Renal pelvis (tissue), 4 donors: Measurements from ENCODE around the gene CTPS2. TPM values are rescaled to one million over a fixed set of nuclear protein-coding genes. Genes with fewer than 3 reads are reported as not detected.
"Not testable (repeated sequence)": the region's sequence is repeated elsewhere in the genome, so short reads cannot be mapped to it uniquely, and the experiment has no call there.

Source experiments
- DNase-seq: peaks from one replicate; pipeline ENCODE4 v3.0.0-alpha.2; 2013
- polyA plus RNA-seq, 3 donors: library from polyadenylated mRNA; unstranded; fragments of 120-200 nt; gene quantifications; one replicate each; pipeline ENCODE4 v1.2.1, GENCODE V29; 2013; ENCODE audit not compliant: insufficient read length in 3 of 3

The CTPS2 gene
- polyA plus RNA-seq, 3 donors = 34.0 to 44.5 (median 42.3) TPM

DNA sequence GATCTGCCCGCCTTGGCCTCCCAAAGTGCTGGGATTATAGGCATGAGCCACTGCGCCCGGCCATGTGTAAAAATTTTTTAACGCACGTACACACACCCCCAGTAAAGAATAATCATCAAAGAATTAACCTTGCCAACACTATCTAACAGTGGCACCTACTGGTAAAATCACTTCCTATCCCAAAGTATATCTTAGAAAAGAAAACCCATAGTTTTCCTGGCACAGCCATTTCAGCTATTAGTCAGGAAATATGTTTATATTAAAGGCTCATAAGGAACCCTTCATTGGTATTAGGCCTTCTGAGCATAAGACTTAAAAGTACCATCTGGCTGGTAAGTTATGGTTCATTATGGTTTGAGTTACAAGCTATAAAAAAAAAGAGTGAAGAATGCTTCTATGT, 48.4 kb downstream of the CTPS2 start:
- no peak for DNase-seq

DNA sequence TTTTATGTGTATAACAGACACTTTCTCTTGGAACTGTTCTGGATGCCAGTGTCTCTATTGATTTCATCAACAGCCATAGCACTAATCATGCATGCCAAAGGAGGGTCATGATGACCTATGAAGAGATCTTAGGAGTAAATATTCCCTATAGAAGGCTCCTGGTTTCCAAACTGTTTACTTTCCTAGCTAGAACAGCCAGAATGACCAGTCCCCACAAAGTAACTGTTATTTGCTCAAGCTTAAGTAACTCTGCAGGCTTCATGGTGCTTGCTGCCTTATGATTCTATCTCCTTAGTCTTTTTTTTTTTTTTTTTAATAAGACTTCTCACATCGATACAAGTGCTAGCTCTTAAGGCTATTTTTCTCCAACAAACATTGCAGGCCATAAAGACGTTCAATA, 50.1 kb downstream of the CTPS2 start:
- DNase-seq = no peak

DNA sequence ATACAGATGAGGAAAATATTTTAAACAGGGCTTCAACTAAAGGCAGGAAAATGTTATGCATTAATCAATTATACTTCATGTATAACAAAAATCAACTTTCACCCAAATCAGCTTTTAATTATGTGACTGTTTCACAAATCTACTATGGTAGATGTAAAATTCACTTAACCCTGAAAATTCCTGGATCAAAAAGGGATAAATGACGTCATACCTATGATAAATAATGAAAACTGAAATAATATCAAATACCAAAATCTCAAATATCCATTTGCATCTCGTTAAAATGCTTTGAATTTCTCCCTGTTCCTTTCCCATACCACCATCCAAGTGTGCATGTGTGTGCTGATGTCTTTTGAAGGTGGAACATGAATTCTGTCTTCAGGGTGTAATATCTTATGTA, 51.0 kb downstream of the CTPS2 start:
- no peak for DNase-seq

DNA sequence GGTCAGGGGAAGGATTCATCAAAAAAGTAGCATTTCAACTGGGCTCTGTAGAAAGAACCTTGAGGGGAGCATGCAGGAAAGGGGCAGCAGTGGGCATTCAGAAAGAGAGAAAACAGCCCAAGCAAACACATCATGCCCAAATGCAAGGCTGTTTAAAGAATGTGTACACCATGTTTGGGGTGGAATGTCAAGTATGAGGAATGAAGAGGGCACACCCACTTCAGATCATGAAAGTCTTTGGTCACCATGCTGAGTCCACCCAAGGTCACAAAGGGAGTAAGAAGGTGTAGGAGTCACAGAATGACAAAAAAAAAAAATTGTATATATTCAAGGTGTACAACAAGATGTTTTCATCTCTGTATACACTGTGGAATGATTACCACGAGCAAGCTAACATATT, 53.1 kb downstream of the CTPS2 start:
- no peak for DNase-seq

DNA sequence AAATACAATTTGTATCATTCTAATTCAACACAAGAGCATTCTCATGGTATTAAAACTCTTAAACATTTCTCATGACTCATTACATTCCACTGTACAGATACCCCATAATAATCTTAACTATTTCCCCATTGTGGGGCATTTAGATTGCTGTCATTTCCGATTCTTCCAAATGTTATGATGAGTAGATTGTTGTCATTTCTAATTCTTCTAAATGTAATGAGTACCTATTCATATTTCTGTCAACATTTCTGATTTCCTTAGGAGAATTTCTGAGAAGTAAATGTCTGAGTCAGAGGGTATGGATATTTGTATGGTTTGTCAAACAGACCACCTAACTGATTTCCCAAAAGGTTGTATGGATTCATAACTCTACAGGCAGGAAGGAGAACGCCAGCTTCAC, 54.2 kb downstream of the CTPS2 start:
- no peak for DNase-seq

DNA sequence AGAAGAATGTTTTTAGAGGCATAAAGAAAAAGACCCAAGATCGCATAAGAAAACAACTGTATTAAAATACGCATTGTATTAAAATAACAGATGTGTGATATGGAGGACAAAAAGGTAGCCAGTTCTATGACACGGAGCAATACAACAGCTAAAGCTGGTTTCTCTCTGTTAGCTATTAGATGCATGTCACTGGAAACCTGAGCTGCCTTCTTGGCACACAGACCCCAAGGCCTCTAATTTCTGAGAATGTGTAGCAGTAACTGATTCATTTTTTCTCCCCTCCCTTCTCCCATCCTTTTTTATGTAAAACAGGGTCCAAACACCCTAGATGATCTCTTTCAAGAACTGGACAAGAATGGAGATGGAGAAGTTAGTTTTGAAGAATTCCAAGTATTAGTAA, 58.4 kb downstream of the CTPS2 start:
- no peak for DNase-seq

DNA sequence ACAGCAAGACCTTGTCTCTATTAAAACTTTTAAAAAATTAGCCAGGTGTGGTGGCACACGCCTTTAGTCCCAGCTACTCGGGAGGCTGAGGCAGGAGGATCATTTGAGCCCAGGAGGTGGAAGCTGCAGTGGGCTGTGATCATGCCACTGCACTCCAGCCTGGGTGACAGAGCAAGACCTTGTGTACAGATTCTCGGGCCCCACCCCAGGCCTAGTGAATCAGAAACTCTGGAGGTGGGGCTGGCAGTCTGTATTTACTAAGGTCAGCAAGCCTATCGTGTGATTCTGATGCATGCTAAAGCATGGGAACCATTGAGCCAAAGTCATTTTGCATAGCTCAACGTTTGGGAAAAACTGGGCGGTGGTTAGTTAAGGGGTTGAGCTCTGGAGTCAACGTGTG, 59.0 kb downstream of the CTPS2 start:
- no peak for DNase-seq

DNA sequence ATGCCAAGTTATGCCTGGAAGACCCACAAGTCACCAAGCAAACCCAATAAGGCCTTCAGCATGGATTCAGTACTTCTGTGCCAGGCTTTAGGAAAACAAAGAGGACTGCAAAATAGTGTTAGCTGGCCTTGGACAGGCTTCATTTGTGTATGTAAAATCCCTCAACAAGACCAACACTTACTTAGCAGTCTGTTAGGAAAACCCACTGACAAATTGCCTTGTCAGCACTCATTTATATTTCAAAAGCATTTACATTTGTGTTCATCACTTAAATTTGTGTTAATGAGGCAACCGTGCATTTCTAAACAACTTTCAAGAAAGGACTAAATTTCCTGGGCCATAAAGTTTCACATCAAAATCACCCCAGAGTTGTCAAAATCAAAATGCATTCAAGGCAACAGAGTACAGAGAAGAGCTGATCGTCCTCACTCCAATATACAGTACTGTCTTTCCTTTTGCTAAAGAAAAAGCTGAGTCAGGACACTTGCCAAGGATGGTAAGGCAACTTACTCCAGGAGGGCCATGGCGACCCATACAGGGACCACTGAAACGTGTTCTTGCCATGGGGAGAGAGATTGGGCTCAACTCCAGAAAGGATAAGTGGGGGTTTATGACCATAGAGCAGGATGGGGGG, 61.0 kb downstream of the CTPS2 start:
- no peak for DNase-seq

DNA sequence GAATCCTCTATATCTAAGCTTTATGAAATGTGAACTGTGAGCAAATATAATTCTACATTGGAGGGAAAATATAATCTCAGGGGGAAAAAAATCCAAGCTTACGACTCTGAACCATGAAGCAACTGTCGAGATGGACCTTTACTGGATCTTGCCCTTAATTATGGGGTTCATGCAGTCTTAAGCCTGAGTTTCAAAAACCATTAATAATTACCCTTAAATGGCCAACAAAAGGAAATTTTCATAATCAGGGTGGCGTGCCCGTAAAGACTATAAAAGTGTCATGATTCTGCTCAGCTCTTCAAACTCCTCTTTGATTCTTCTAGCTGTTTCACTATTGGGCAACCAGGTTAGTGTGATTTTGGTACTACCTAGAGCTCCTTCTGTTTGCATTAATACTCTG, 62.6 kb downstream of the CTPS2 start, which contains the start of gene S100G:
TSS of gene S100G (plus strand) at position 301 of the 400 bp plus-strand sequence. CDS start 849 bp downstream, outside the sequence.
- no peak for DNase-seq

DNA sequence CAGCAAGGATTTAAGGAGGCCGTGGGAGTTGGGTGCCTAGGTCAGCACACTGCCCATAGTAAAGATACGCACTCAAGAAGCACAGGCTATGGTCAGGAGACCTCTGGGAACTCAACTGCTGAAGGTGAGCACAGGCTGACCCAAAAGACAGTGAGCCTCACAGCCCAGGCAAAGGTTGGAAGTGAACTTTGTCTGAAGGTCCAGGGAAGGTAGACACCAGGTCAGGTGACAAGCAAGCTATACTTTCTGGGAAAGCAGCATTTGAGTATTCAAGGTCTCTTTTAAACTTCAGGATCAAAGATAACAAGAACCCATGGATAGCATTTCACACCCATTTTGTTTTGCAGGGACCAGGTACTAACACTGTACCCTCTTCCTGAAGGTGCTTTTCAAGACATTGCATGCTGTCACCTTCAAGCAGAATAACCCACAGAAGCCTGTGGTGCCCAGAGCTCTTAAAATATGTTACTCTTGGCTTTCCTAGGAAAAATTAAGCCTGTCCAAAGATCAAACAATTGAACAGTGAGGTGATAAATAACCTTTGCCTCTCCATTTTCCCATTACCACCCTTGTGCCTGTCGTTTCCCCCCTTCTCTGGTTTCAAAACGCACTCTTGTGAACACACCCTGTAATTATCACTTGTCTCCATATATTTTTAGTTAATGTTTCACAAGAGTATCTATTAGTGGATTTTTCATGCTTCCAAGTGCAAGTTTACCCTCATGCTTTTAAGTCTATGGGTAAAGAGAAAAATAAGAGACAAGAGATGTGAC, 65.9 kb downstream of the CTPS2 start:
- DNase-seq = no peak

DNA sequence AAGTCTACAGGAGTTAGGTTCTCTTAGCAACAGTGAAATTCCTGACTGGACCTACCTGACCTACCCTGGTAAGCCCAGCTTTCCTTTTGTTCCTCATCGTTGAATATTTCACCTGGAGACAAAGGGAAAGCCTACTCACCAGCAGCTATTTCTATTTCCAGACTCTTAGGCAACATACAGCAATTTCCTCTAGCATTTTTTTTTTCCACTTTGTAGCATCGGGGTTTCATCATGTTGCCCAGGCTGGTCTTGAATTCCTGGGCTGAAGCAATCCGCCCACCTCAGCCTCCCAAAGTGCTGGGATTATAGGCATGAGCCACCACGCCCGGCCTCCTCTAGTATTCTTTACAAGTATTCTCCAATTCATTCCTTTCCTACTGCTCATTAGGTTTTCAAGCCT, 69.3 kb downstream of the CTPS2 start:
- no peak for DNase-seq

DNA sequence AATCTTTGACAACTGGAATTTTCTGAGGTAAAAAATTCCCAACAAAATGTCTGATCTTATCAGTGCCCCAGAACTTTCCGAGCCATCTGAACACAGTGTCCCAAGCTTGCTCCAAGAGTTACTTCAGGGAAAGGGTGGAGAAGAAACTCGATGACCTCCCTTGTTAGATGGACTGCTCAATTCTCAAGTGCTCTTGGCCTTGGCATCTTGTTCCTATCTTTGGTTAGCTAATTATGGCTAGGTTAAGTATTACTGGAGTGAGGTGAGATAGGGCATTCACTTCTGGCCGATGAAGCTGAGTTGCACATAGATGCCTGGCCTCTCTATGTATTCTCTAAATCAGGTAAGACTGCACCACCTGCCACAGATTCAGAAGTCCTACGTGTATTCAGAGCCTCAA, 71.6 kb downstream of the CTPS2 start:
- no peak for DNase-seq

DNA sequence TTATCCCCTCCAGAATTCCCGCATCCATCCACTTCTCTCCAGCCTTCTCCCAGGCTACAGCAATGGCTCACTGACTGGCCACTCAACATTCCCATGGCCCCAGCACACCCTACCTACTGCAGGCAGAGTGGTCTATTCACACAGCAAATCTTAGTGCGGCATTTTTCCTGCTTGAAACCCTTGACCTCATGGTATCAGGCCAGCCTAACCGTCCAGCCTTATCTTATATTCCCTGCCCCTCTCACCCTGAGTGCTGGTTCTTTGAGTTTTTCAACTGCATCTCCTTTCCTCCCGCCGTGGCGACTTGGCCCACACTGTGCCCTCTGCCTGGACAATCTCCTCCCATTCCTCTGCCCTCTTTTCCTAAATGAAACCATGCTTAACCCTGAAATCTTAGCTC, 72.5 kb downstream of the CTPS2 start:
- DNase-seq = no peak

DNA sequence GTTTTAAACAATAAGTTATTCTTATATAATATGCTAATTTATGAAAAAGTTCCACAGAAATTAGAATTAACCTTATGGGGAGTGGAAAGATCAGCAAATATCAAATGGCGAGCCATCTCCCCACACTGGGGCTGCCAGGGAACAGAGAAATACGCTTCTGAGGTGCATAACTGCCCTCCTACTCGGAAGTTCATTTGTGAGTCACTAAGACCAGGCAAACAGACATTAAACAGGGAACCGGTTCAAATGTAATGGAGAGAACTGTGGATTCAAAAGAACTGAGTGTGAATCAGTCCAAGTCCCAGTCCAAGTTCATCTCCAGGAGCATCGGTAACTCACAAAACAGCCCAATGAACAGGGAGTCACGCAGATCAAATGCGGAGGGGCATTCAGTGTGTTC, 73.9 kb downstream of the CTPS2 start:
- DNase-seq = no peak

DNA sequence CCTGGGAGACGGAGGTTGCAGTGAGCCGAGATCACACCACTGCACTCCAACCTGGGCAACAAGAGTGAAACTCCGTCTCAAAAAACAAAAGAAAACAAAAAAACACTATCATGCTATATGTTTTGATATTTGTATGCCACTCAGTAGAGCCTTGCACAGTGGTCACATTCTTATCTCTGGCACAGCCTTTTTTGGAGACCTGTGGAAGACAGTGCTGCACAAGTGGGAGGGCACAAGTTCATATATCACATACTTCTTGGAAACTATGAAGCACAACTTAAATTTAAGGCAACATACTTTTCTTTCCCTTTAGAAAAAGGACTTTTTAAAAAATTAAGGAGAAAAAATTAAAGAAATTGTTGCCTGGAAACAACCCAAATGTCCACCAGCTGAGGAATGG, 76.9 kb downstream of the CTPS2 start:
- no peak for DNase-seq

DNA sequence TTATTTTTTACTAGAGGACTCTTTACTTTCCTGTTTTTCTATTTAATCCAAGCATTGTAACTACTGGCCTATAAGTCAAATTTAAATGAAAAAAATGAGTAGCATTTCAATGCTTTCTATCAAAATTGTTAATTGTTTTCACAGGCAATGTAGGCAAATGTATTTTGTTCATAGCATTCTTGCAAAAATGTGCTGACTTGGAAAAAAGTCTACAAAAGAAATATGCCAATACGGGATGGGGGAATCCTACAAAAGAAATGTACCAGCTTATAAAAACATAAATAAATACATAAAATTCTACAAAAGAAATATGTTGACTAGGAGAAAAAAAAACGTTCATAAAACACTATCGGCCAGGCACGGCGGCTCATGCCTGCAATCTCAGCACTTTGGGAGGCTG, 77.4 kb downstream of the CTPS2 start:
- DNase-seq = no peak

DNA sequence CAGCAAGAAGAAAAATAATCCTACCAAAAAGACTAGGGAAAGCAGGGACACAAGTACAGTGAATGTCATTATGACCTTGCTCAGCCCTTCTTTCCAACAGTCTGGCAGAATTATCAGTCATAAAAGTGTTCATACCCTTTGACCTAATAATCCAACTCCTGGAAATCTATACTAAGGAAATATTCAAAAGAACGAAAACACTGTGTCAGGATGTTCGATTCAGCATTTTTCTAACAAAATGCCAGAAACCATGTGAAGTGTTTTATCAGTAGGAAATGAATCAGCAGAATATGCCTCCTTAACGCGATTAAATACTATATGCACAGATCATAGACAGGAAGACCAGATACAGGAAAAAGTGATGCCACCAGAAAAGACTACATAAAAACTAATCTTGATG, 78.7 kb downstream of the CTPS2 start:
- no peak for DNase-seq

DNA sequence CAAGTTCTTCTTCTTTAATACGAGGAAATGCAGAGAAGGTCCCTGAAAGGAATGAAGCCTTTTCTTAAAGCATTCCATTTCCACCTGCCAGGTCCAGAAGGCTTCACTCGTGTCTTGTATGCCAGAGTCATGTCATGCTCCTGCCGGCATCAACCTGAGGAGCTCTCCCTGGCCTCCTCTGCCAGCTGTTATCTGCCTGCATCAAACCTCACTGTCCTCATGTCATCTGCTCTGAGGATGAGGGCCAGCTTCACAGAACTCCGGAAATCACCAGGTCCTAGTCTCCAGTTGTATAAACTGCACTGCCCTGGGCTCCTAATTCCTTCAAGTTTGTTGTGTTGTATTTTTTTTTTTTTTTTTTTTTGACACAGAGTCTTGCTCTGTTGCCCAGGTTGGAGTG, 82.6 kb downstream of the CTPS2 start:
- no peak for DNase-seq

DNA sequence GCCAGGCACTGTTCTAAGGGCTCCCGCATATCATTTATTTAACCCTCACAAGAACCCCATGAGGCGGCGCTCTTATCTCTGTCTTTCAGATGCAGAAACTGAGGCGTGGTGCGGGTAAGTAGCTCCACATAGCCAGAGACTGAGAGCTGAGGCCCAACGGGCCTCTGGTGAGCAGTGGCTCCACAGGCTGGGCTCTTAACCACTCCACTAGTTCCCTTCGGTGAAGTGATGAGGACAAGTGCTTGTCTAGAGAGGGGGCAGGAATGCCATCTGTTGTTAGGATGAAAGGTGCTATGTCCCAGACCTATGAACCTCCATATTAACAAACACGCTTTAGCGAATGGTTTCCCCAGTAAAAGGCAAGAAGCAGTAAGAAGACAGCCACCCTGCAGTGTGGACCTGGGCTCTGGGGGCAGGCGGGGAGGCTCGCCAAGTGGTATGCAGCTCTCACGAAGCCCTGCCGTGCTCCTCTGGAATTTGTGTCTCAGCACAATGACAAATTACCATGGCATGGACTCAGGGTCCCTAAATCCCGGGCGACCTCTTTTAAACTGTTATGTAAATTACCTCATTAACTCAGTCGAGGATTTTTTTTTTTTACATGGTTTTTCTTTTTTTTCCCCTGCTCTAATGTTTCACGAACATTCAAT, 83.4 kb downstream of the CTPS2 start:
- DNase-seq = no peak

DNA sequence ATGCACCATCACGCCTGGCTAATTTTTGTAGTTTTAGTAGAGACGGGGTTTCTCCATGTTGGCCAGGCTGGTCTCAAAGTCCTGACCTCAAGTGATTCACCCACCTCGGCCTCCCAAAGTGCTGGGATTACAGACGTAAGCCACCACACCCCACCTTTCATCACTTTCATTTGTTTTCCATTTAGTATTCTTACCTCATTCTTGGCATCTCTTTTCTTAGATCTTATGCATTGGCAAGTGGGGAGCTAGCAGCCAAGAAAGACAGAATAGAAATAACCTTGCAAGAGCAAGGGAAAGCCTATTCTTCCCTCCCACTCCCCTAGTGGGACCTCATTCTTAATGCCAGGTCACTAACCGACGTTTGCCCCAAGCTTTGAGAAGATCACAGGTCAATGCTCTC, 84.0 kb downstream of the CTPS2 start:
- DNase-seq = not testable (repeated sequence)

DNA sequence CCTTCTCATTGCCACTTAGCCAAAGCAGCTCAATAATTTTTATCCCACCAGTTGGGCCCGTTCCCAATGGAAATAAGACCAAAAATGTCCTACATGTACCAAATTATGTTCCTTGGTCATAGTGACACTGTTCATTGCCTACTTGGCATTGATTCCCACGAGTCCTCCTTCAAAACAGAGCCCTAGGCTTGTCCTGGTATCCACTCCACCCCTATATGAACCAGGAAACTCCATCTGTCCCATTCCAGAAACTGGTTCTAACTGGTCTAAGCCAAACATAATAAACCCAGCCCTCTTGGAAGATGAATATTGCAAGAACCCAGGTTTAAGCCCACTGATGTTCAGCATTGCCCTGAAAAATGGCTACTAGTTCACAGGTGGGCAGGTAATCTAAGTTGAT, 93.4 kb downstream of the CTPS2 start:
- no peak for DNase-seq

DNA sequence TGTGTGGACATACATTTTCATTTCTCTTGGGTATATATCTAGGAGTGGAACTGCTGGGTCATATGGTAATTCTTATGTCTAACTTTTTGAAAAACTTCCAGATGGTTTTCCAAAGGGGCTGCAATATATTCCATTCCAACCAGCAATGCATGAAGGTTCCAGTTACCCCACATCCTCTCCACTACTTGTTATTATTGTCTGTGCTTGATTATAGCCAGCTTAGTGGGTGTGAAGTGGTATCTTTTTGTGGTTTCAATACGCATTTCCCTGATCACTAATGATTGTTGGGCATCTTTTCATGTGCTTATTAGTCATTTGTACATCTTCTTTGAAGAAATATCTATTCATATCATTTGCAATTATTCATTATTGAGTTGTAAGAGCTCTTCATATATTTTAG, 94.0 kb downstream of the CTPS2 start:
- DNase-seq = no peak

DNA sequence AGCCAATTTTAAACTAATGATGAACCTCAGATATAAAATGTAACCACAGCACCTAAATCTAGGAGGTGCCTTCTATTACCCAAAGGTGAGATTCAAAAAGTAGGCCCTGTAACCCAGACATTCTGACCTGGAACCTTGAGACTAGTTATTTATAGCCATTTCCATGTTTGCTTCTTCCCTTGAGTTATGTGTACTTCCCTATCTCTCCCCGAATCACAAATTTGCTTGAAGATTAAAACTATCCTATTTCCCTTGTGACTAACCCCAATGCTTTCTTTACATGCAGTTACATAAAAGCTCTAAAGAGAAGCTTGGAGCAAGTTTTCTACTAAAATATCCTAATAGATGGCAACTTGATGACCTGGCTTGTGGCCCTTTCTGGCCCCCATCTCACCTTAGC, 95.1 kb downstream of the CTPS2 start:
- DNase-seq = no peak
